ENCODE measurements around the gene TBC1D9B.

DNA sequence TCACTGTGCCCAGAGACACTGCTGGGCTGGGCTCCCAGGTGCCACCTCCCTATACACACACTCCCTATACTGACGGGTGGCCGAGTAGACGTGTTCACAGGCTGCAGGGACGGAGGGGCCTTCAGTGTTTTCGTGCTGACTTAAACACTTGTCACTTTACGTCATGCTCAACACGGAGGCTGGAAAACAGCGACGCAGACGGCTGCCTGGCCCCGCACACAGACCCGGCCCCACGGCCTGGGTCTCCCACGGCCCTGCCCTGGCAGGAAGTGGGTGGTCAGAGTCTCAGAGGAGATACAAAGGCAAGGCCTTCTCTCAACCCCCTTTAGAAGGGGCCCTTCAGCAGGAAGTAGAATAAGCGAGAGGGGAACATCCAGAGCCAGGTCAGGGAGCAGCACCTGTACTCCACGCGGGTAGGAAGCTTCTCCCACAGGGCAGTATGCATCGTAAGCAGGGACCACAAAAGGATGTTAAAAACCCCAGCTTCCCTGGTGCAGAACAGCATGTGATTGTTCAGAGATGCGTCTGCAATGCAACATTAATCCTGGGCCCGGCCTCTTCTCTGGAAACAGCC lies 11.9 kb upstream of the TBC1D9B start:
- TF ChIP-seq SPI1 (IDR thresholded peaks at IDR 0.05; ENCODE audit: low read depth, low read length) (no peak), POLR2AphosphoS5 (IDR thresholded peaks at IDR 0.05; ENCODE audit: low read depth, low read length) (no peak)
